T-helper 17 cell (primary cell): Measurements from ENCODE around the gene TBC1D3B. TPM values are rescaled to one million over a fixed set of nuclear protein-coding genes. Genes with fewer than 3 reads are reported as not detected.
"Not testable (repeated sequence)": the region's sequence is repeated elsewhere in the genome, so short reads cannot be mapped to it uniquely, and the experiment has no call there.

Source experiments
- ATAC-seq: fragments of 150-1000 bp; cut with Tn5 transposase; 2 replicates; pipeline ENCODE4 v1.10.0; 2021; ENCODE audit warnings: mild to moderate bottlenecking, moderate library complexity
- DNase-seq, 3 donors: peaks; one replicate each; pipeline versions ENCODE4 v3.0.0 to v3.0.0-alpha.2; 2020 to 2021
- H3K9me3 ChIP-seq: one replicate; pipeline ENCODE4 v1.7.0; 2013; ENCODE audit warnings: low read length, mild to moderate bottlenecking; ENCODE audit not compliant: control insufficient read depth, poor library complexity, severe bottlenecking
- H3K27ac Mint-ChIP-seq: one replicate; pipeline ENCODE4 v1.8.0; 2022; ENCODE audit warnings: mild to moderate bottlenecking, moderate library complexity, mixed read lengths
- H3K27me3 Mint-ChIP-seq: one replicate; pipeline ENCODE4 v1.8.0; 2022; ENCODE audit warnings: mixed read lengths
- H3K36me3 Mint-ChIP-seq: one replicate; pipeline ENCODE4 v1.8.0; 2022; ENCODE audit warnings: low read depth, mixed read lengths
- H3K4me1 Mint-ChIP-seq: one replicate; pipeline ENCODE4 v1.8.0; 2022; ENCODE audit warnings: mild to moderate bottlenecking, mixed read lengths
- H3K4me3 Mint-ChIP-seq: one replicate; pipeline ENCODE4 v1.8.0; 2022; ENCODE audit warnings: mild to moderate bottlenecking, moderate library complexity, mixed read lengths
- total RNA-seq, 4 donors: library from RNA in 2 of 4; stranded (reverse) in 2 of 4; gene quantifications; one replicate each; pipeline ENCODE4 v1.2.3 and lab custom pipeline; 2022 to 2026

The TBC1D3B gene
- total RNA-seq, 2 donors from 2014 or later, result 3.5 to 3.6 TPM

DNA sequence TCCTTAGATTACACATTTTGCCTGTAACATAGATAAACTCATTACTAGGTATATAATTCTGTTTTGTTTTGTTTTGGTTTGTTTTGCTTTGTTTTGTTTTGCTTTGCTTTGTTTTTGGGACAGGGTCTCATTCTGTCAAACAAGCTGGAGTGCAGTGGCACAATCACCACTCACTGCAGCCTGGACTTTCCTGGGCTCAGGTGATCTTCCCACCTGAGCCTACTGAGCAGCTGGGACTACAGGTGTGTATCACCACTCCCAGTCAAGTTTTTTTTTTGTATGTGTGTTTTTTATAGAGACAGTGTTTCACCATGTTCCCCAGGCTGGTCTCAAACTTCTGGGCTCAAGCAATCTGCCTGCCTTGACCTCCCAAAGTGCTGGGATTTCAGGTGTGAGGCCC is 33.1 kb upstream of the TBC1D3B start:
- DNase-seq, result no peak
- no peaks in the 10 kb centered on the region for H3K9me3 ChIP-seq
- H3K27me3 Mint-ChIP-seq, result peaks cover 67% of the 10 kb centered on the region
- H3K4me1 Mint-ChIP-seq, result peaks cover 6% of the 10 kb centered on the region
- H3K4me3 Mint-ChIP-seq, result no peak overlapping the region
- no peak for ATAC-seq
- H3K36me3 Mint-ChIP-seq, result peaks cover 2% of the 10 kb centered on the region
- H3K27ac Mint-ChIP-seq, result no peak overlapping the region

DNA sequence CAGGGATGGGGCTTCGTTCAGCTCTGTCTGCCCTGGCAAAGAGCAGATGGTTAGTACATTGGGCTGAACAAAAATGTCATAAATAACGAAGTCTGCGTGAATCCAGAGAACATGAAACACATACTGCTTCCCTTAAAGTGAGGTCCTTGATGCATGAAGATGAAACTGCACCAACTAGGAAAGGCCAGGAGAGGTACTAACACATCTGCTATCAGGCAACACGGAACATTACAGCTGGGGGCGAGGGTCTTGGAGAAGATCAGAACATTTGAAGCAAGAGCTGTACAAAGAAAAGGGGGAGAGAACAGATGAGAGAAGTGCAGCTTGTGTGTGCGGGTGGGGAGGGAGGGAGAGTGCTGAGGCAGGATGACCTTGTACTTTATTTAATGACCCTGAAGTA is 30.9 kb upstream of the TBC1D3B start:
- peaks cover 66% of the 10 kb centered on the region for H3K27me3 Mint-ChIP-seq
- not testable (repeated sequence) for DNase-seq, H3K4me3 Mint-ChIP-seq, H3K9me3 ChIP-seq, H3K27ac Mint-ChIP-seq, H3K4me1 Mint-ChIP-seq, ATAC-seq, H3K36me3 Mint-ChIP-seq

- H3K27me3 Mint-ChIP-seq, result peaks cover 66% of the 10 kb centered on the region
- DNase-seq, H3K27ac Mint-ChIP-seq, ATAC-seq, H3K4me3 Mint-ChIP-seq, H3K9me3 ChIP-seq, H3K36me3 Mint-ChIP-seq: not testable (repeated sequence)
- peaks cover 12% of the 10 kb centered on the region for H3K4me1 Mint-ChIP-seq
These were observed 30.0 kb upstream of the TBC1D3B start for GRCh38 chr17:36206486-36206821.

DNA sequence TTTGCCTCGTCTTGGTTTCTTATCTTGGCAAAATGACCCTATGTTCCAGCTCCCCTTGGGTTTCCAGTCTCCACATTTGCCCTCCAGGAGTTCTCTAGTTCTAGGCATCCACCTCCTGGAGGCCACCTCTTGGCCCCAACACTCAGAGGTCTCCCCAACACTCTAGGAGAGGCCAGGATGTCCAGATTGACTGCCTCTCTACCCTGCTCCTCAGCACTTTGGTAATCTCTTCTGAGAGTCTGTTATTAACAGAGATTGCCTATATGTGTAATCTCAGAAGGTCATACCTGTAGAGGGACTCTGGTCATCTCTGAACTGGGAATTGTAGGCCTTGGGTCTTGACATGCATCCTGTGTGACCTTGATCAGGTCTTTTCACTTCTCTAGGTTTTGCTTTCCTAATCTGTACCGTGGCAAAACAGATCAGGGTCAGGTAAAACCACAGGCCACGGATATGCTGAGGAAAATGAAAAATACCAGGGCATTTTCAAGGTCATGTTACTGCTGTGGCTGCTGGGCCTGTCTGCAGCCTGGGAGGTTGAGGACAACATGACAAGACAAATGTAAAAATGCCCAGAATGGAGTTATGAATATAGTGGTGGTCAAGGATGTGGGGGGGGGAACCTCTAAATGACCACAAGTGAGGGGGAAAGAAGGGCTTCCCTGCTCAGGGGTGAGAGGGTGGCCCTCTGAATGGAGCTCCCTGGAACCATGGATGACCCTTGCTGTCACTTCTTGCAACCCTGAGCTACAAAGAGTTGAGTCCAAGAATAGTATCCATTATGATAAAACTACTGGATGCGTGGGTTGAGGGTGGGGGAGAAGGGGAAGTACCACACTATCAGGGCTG is 29.4 kb upstream of the TBC1D3B start:
- H3K4me1 Mint-ChIP-seq, result peaks cover 13% of the 10 kb centered on the region
- peaks cover 6% of the 10 kb centered on the region for H3K36me3 Mint-ChIP-seq
- DNase-seq (no peak), ATAC-seq (no peak)
- H3K27me3 Mint-ChIP-seq, result peaks cover 66% of the 10 kb centered on the region
- no peaks in the 10 kb centered on the region for H3K9me3 ChIP-seq
- H3K27ac Mint-ChIP-seq, result no peak overlapping the region
- no peak overlapping the region for H3K4me3 Mint-ChIP-seq

DNA sequence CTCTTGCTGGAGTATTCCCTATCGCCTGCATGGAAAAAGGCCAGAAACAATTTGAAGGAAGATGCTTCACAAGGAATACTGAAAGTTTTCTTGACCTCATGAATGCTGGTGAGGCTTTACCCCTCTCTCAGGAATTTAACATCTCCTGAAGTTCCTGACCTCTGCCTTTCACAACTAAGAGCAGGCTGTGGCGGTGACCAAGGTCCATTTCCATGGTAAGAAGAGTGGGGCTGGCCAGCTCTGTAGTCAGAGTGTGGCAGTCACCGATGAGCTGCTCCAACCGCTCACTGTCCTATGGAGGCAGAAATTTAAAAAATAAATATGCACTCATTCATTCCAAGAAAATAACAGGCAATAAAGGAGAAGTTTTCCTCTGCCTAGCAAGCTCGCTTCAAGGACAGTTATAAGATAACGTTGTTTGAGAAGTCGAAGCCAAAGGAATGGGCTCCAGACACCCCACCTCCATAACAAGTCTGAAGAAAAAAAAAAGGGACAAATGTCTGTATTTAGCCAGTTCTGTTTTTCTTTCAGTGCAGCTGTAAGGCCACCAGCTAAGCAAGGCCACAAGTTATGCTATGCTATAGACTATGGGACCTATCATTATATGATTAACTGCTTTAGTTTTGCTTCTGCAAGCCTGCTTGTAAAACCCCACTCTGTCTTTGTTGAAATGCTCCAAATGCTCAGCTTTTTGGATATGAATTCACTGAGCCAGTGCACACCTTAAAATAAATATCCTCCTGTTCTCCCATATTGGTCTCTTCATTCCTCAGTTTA is 28.5 kb upstream of the TBC1D3B start:
- no peak overlapping the region for H3K27ac Mint-ChIP-seq

DNA sequence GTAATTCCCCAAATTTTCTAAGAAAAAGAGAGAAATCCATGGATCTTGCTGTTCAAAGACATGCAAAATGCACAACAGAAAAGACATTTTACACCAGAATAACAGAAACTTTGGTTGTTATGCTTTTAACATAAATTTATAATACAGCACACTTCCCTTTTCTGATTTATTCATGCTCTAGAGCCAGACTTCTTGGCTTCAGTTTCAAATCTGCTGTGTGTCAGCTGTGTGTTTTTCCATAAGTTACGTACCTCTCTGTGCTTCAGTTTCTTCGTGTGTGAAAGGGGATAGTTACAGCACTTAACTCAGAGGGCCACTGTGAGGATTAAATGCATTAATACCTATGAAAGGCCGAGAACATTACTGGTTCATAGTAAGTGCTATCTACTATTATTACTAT is 26.9 kb upstream of the TBC1D3B start:
- no peaks in the 10 kb centered on the region for H3K9me3 ChIP-seq
- H3K4me3 Mint-ChIP-seq, result no peak overlapping the region
- no peak for ATAC-seq
- peaks cover 71% of the 10 kb centered on the region for H3K27me3 Mint-ChIP-seq
- H3K36me3 Mint-ChIP-seq, result peaks cover 6% of the 10 kb centered on the region
- no peak for DNase-seq
- H3K27ac Mint-ChIP-seq, result no peak overlapping the region
- peaks cover 19% of the 10 kb centered on the region for H3K4me1 Mint-ChIP-seq

More for the DNA sequence above, 28.5 kb upstream of the TBC1D3B start:
- H3K27me3 Mint-ChIP-seq, result peaks cover 62% of the 10 kb centered on the region
- peaks cover 13% of the 10 kb centered on the region for H3K4me1 Mint-ChIP-seq
- H3K9me3 ChIP-seq, result no peaks in the 10 kb centered on the region
- ATAC-seq, result no peak
- no peak for DNase-seq
- H3K36me3 Mint-ChIP-seq, result peaks cover 6% of the 10 kb centered on the region
- H3K4me3 Mint-ChIP-seq, result no peak overlapping the region

DNA sequence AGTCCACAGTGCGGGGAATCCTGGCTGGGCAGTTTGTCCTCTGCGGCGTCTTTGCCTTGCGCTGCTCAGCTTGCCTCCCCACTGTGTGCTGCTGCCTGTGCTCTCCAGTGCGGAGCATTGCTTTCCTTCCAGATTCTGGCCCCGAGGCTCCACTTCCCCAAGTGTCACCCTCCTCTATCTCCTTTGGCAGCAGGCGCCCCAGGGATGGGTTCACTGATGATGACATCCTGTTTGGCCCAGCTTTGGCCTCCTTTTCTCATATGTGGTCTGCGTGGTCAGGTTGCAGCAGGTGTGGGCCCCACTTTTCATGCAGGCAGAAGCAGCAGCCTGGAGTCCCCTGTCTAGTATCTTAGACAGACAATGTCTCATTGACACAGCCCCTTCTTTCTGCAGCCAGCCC is 25.1 kb upstream of the TBC1D3B start:
- ATAC-seq, H3K36me3 Mint-ChIP-seq, DNase-seq, H3K9me3 ChIP-seq, H3K4me3 Mint-ChIP-seq, H3K27ac Mint-ChIP-seq: not testable (repeated sequence)
- peaks cover 76% of the 10 kb centered on the region for H3K27me3 Mint-ChIP-seq
- peaks cover 23% of the 10 kb centered on the region for H3K4me1 Mint-ChIP-seq

DNA sequence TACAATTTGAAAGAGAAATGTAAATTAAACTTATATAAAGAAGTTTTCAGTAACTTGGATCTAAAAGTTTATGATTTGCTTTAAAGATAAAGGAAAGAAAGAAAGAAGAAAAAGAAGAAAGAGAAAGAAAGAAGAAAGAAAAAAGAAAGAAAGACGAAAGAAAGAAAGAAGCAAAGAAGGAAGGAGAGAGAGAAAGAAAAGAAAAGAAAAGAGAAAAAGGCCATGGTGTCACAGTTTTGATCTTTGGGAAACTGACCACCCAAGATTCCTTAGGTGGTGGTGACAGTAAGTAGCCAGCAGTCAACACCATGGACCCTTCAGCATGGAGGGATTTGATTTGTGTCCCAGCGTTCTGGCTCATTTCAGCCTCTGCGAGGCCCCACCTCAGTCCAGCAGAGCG is 24.7 kb upstream of the TBC1D3B start:
- not testable (repeated sequence) for H3K27ac Mint-ChIP-seq, H3K4me3 Mint-ChIP-seq, H3K36me3 Mint-ChIP-seq, ATAC-seq, DNase-seq, H3K9me3 ChIP-seq
- Mint-ChIP-seq H3K4me1 (peaks cover 26% of the 10 kb centered on the region), H3K27me3 (peaks cover 76% of the 10 kb centered on the region)

GRCh38 chr17:36198831-36199465 is 22.5 kb upstream of the TBC1D3B start:
- no peak overlapping the region for H3K27ac Mint-ChIP-seq
- ATAC-seq, result peak; percentile 63
- H3K36me3 Mint-ChIP-seq, result peaks cover 6% of the 10 kb centered on the region
- H3K27me3 Mint-ChIP-seq, result peaks cover 85% of the 10 kb centered on the region
- DNase-seq, result no peak
- no peaks in the 10 kb centered on the region for H3K9me3 ChIP-seq
- no peak overlapping the region for H3K4me3 Mint-ChIP-seq
- H3K4me1 Mint-ChIP-seq, result peaks cover 24% of the 10 kb centered on the region

DNA sequence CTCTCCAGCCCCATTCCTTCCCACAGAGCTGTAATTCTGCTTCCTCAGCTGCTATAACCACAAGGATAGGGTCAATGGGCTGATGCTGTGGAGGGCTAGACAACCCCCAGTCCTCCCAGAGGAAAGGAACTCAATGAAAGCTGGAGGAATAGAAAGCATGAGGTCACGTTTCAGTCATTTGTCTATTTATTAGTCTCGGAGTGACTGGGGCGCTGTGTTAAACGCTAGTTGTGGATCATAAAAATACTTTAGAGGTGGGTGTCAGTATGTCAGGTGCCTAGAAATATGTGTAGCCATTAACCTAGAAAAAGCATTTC is 20.9 kb upstream of the TBC1D3B start:
- Mint-ChIP-seq H3K4me1 (peaks cover 23% of the 10 kb centered on the region), H3K27me3 (peaks cover 81% of the 10 kb centered on the region), H3K36me3 (peaks cover 2% of the 10 kb centered on the region), H3K4me3 (no peak overlapping the region), H3K27ac (no peak overlapping the region)
- ATAC-seq, result no peak
- DNase-seq, result no peak
- no peaks in the 10 kb centered on the region for H3K9me3 ChIP-seq

GRCh38 chr17:36196131-36196486 is 19.7 kb upstream of the TBC1D3B start:
- Mint-ChIP-seq H3K36me3 (peaks cover 2% of the 10 kb centered on the region), H3K27ac (no peak overlapping the region), H3K4me3 (no peak overlapping the region), H3K27me3 (peaks cover 81% of the 10 kb centered on the region), H3K4me1 (peaks cover 24% of the 10 kb centered on the region)
- no peak for DNase-seq
- ATAC-seq, result no peak
- H3K9me3 ChIP-seq, result no peaks in the 10 kb centered on the region

DNA sequence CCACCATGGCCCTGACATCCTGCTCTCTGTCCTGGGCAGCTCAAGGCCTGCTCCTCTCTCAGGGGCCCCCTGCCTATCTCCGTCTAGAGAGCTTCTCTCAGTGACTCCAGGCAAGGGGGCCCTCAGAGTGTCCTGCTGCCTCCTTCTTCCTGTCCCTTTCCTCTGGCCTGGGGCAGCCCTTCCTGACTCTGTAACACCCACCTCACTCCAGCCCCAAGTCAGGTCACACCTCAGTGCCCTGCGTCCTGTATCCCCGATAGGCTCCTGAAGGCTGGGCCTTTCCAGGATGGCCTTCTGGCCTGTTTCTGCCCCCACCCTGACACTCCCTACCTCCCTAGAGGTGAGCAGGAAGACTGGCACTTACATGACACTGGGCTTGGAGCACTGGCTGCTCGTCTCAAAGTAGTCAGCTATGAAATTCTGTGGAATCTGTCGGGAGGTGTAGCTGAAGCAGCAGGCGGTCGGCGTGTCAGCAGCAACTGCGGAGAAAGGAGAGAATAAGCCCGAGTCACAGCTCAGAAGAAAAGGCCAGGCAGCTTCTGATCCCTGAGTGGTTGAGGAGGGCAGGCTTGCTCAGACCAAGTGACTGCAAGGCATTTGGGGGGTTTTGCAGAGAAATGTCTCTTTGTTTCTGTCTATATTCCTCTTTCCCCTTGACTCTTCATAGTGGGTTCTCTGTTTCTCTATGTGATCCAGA is 19.1 kb upstream of the TBC1D3B start:
- peaks cover 85% of the 10 kb centered on the region for H3K27me3 Mint-ChIP-seq

DNA sequence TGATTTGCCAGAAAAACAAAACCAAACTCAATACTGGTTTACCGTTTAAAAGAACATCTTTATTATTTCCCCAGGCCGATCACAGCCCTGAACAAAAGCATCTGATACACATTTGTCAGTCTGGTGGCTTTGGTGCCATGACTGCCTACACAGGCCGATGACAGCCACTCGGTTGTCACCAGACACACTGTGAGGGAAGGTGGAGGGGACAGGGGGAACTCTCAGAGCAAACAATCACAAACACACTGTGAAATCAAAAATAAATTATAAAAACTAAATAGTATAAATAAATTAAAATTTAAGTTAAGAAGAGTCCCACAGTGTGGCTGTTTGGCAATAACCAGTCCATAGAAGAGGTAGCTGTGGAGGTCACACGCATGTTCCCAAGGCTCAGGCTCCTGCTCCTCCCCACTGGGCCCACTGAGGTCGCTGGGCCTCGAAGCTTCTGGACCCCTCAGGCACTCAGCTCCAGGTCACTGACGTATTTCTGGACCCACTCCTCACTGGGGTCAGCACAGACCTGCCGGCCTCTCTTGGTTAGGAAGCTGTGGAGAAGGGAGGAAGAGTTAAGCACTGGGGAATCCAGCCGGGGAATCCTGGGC is 18.5 kb upstream of the TBC1D3B start:
- DNase-seq, H3K27ac Mint-ChIP-seq, H3K9me3 ChIP-seq, H3K36me3 Mint-ChIP-seq, ATAC-seq, H3K4me3 Mint-ChIP-seq: not testable (repeated sequence)
- Mint-ChIP-seq H3K4me1 (peaks cover 24% of the 10 kb centered on the region), H3K27me3 (peaks cover 85% of the 10 kb centered on the region)

More for the DNA sequence above, 19.1 kb upstream of the TBC1D3B start:
- H3K4me3 Mint-ChIP-seq, result no peak overlapping the region
- ATAC-seq (no peak), DNase-seq (no peak)
- no peaks in the 10 kb centered on the region for H3K36me3 Mint-ChIP-seq
- no peaks in the 10 kb centered on the region for H3K9me3 ChIP-seq
- H3K27ac Mint-ChIP-seq, result no peak overlapping the region
- H3K4me1 Mint-ChIP-seq, result peaks cover 24% of the 10 kb centered on the region
